HCT116 (cell line): ENCODE measurements around the gene NDRG3. TPM values are rescaled to one million over a fixed set of nuclear protein-coding genes. Genes with fewer than 3 reads are reported as not detected.

Source experiments
- ATAC-seq: fragments of 200-7000 bp; cut with Tn5 transposase; 2 replicates; pipeline ENCODE4 v1.9.1; 2020; ENCODE audit warnings: mild to moderate bottlenecking, moderate library complexity
- BruUV-seq: library from RNA; stranded (reverse); fragments of 400-500 nt; replicated peaks from 2 replicates; lab custom pipeline; 2021; lab: Mats Ljungman, UMichigan
- CTCF ChIA-PET: fragments of 300-600 bp; sonication (Branson Sonifier 250); formaldehyde crosslinking; loops from one replicate; lab custom pipeline; 2021; ENCODE audit warnings: antibody characterized with exemption; lab: Charles Lee
- POLR2A ChIA-PET: fragments of 300-600, 350-600 bp; sonication (Branson Sonifier 250); formaldehyde crosslinking; loops from one replicate; lab custom pipeline; 2021; ENCODE audit warnings: antibody characterized with exemption; lab: Charles Lee
- RAD21 ChIA-PET, 2 experiments: fragments of 300-600 bp; sonication (Branson Sonifier 250); formaldehyde crosslinking; loops; one replicate each; lab custom pipeline; 2023; ENCODE audit warnings: low total read pairs in 2 of 2; ENCODE audit not compliant: uncharacterized antibody in 2 of 2, unreplicated experiment in 2 of 2, low non-redundant PET in 1 of 2; lab: Charles Lee
- DNase-seq: peaks from one replicate; pipeline ENCODE4 v3.0.0-alpha.2; 2010; ENCODE audit warnings: low read depth, low spot score
- H2AFZ ChIP-seq: fragments of 200-600 bp; shearing (Covaris generic), sonication (generic); 2 replicates; pipeline ENCODE4 v1.6.1; 2017; ENCODE audit warnings: low read depth, mixed run types, mixed read lengths, antibody characterized with exemption, low read length; ENCODE audit not compliant: poor library complexity, severe bottlenecking
- H3K27ac ChIP-seq: 2 replicates; pipeline ENCODE4 v1.5.1; 2012; ENCODE audit warnings: low read depth, low read length
- H3K27me3 ChIP-seq: fragments of 200-600 bp; sonication (generic); 2 replicates; pipeline ENCODE4 v1.6.1; 2016; ENCODE audit warnings: mixed run types, low read length, mixed read lengths; ENCODE audit not compliant: insufficient read depth
- H3K36me3 ChIP-seq, 2 experiments: fragments of 200-500 bp in 1 of 2; fragments of 200-600 bp in 1 of 2; sonication (Bioruptor generic) in 1 of 2; sonication (generic) in 1 of 2; 2 replicates each; pipeline versions ENCODE4 v1.5.1 to v1.6.1; 2014 to 2016; ENCODE audit warnings: low read length in 2 of 2, inconsistent platforms in 1 of 2, mixed read lengths in 1 of 2, mixed run types in 1 of 2; ENCODE audit not compliant: insufficient read depth in 2 of 2, control insufficient read depth in 1 of 2
- H3K4me1 ChIP-seq, 2 experiments: fragments of 200-600 bp in 1 of 2; sonication (generic) in 1 of 2; 2 replicates each; pipeline versions ENCODE4 v1.5.1 to v1.6.1; 2012 to 2017; ENCODE audit warnings: low read length in 2 of 2, inconsistent platforms in 1 of 2, mild to moderate bottlenecking in 1 of 2, mixed read lengths in 1 of 2, mixed run types in 1 of 2, moderate library complexity in 1 of 2; ENCODE audit not compliant: insufficient read depth in 2 of 2, control insufficient read depth in 1 of 2
- H3K4me2 ChIP-seq: fragments of 200-600 bp; sonication (generic); 2 replicates; pipeline ENCODE4 v1.6.1; 2017; ENCODE audit warnings: mixed run types, low read length, mixed read lengths
- H3K4me3 ChIP-seq, 2 experiments: fragments of 200-600 bp in 1 of 2; sonication (generic) in 1 of 2; replicated peaks in 1 of 2; 2 replicates each; pipeline ENCODE4 v1.5.1; 2011 to 2016; ENCODE audit warnings: low read length in 2 of 2, control low read depth in 1 of 2, low read depth in 1 of 2, mild to moderate bottlenecking in 1 of 2, mixed read lengths in 1 of 2, mixed run types in 1 of 2
- H3K79me2 ChIP-seq: fragments of 200-600 bp; sonication (generic); 2 replicates; pipeline ENCODE4 v1.6.1; 2017; ENCODE audit warnings: mild to moderate bottlenecking, mixed run types, low read length, moderate library complexity, mixed read lengths; ENCODE audit not compliant: insufficient read depth
- H3K9ac ChIP-seq: fragments of 200-600 bp; sonication (generic); 2 replicates; pipeline ENCODE4 v1.6.1; 2016; ENCODE audit warnings: low read length, mixed read lengths
- H3K9me2 ChIP-seq: fragments of 200-600 bp; sonication (generic), shearing (Covaris generic); 2 replicates; pipeline ENCODE4 v1.6.1; 2017; ENCODE audit warnings: mixed run types, mild to moderate bottlenecking, moderate library complexity; ENCODE audit not compliant: insufficient read depth
- H3K9me3 ChIP-seq, 2 experiments: fragments of 200-500 bp in 1 of 2; fragments of 200-600 bp in 1 of 2; sonication (Bioruptor generic) in 1 of 2; sonication (generic) in 1 of 2; 2 replicates each; pipeline ENCODE4 v1.6.1; 2014 to 2017; ENCODE audit warnings: low read length in 2 of 2, mixed read lengths in 2 of 2, inconsistent platforms in 1 of 2, low read depth in 1 of 2, mild to moderate bottlenecking in 1 of 2, mixed run types in 1 of 2, moderate library complexity in 1 of 2; ENCODE audit not compliant: control insufficient read depth in 1 of 2, insufficient read depth in 1 of 2
- H4K20me1 ChIP-seq: fragments of 200-600 bp; sonication (generic), shearing (Covaris generic); 2 replicates; pipeline ENCODE4 v1.6.1; 2017; ENCODE audit warnings: mixed run types, mild to moderate bottlenecking, moderate library complexity; ENCODE audit not compliant: insufficient read depth
- CBX3 ChIP-seq: IDR thresholded peaks from 2 replicates; pipeline ENCODE4 v1.6.1; 2012; ENCODE audit warnings: low read depth
- EGR1 ChIP-seq: IDR thresholded peaks from 2 replicates; pipeline ENCODE4 v1.6.1; 2012; ENCODE audit warnings: low read depth
- ELF1 ChIP-seq: IDR thresholded peaks from 2 replicates; pipeline ENCODE4 v1.6.1; 2012; ENCODE audit warnings: low read depth, borderline replicate concordance
- FOSL1 ChIP-seq: IDR thresholded peaks from 2 replicates; pipeline ENCODE4 v1.6.1; 2012; ENCODE audit warnings: low read depth
- JUND ChIP-seq: IDR thresholded peaks from 2 replicates; pipeline ENCODE4 v1.6.1; 2012
- ZFX ChIP-seq: fragments of 450-650 bp; IDR thresholded peaks from 2 replicates; pipeline ENCODE4 v1.6.1; 2017
- ZNF274 ChIP-seq: fragments of 200-500 bp; sonication (Bioruptor generic); IDR thresholded peaks from 2 replicates; pipeline ENCODE4 v1.6.1; 2014; ENCODE audit warnings: mild to moderate bottlenecking, low read depth, low read length, inconsistent platforms
- intact Hi-C: fragments of 100-400 bp; cut with micrococcal nuclease; formaldehyde crosslinking; loops from 2 replicates; pipeline ENCODE4 v1.10.0; 2022
- total RNA-seq: library from RNA; stranded (reverse); gene quantifications from one replicate; pipeline ENCODE4 v1.2.1, GENCODE V29; 2021; ENCODE audit not compliant: unreplicated experiment
- TF ChIP-seq, protein P1 (sequence below), 3 experiments: fragments of 200-600 bp in 1 of 3; sonication (generic) in 1 of 3; IDR thresholded peaks in 2 of 3; conservative IDR thresholded peaks in 1 of 3; 2 replicates each; pipeline ENCODE4 v1.5.1; 2012 to 2017; ENCODE audit warnings: low read depth in 2 of 3, low read length in 2 of 3, antibody characterized with exemption in 1 of 3, borderline replicate concordance in 1 of 3, control low read depth in 1 of 3, mild to moderate bottlenecking in 1 of 3, mixed read lengths in 1 of 3, mixed run types in 1 of 3, moderate library complexity in 1 of 3; ENCODE audit not compliant: insufficient read depth in 1 of 3
- TF ChIP-seq, protein P2 (sequence below): IDR thresholded peaks from 2 replicates; pipeline ENCODE4 v1.6.1; 2011; ENCODE audit warnings: mild to moderate bottlenecking, low read length, moderate library complexity; ENCODE audit not compliant: insufficient replicate concordance; ENCODE audit errors: extremely low read depth
- TF ChIP-seq, protein P3 (sequence below): IDR thresholded peaks from 2 replicates; pipeline ENCODE4 v1.6.1; 2012; ENCODE audit warnings: low read depth
- TF ChIP-seq, protein P4 (sequence below): IDR thresholded peaks from 2 replicates; pipeline ENCODE4 v1.6.1; 2012
- TF ChIP-seq, protein P5 (sequence below): IDR thresholded peaks from 2 replicates; pipeline ENCODE4 v1.6.1; 2012

Gene NDRG3
- total RNA-seq, 1 experiment from 2014 or later, result 29.3 TPM

DNA sequence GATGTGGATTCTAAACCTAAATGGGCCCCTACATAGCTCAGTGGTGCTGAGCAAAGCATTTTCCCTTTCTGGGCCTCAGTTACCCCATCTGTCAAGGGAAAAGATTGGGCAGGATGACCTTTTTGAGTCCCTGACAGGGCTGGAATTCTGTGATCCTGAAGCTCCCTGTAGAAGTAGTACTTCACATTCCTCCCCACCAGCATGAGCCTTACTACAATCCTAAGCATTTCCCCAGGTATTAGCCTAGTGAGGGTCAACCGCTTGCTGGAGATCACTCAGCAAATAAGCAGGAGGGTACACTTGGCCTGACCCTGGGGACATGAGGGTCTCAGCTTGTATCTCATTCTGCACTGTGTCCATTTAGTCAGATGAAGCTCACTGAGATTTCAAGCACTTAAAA lies 13.4 kb downstream of the NDRG3 start:
- TF ChIP-seq EGR1, result no peak
- TF ChIP-seq ZFX, result no peak
- TF ChIP-seq, protein P1, sequence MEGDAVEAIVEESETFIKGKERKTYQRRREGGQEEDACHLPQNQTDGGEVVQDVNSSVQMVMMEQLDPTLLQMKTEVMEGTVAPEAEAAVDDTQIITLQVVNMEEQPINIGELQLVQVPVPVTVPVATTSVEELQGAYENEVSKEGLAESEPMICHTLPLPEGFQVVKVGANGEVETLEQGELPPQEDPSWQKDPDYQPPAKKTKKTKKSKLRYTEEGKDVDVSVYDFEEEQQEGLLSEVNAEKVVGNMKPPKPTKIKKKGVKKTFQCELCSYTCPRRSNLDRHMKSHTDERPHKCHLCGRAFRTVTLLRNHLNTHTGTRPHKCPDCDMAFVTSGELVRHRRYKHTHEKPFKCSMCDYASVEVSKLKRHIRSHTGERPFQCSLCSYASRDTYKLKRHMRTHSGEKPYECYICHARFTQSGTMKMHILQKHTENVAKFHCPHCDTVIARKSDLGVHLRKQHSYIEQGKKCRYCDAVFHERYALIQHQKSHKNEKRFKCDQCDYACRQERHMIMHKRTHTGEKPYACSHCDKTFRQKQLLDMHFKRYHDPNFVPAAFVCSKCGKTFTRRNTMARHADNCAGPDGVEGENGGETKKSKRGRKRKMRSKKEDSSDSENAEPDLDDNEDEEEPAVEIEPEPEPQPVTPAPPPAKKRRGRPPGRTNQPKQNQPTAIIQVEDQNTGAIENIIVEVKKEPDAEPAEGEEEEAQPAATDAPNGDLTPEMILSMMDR (IDR thresholded peaks at IDR 0.05 in 2 of 3, conservative IDR thresholded peaks at IDR 0.05 in 1 of 3; ENCODE audit: borderline replicate concordance in 1 of 3, insufficient read depth in 1 of 3, low read depth in 2 of 3, low read length in 2 of 3), result no peak
- no peak for TF ChIP-seq ZNF274
- no peak for TF ChIP-seq CBX3
- TF ChIP-seq, protein P2, sequence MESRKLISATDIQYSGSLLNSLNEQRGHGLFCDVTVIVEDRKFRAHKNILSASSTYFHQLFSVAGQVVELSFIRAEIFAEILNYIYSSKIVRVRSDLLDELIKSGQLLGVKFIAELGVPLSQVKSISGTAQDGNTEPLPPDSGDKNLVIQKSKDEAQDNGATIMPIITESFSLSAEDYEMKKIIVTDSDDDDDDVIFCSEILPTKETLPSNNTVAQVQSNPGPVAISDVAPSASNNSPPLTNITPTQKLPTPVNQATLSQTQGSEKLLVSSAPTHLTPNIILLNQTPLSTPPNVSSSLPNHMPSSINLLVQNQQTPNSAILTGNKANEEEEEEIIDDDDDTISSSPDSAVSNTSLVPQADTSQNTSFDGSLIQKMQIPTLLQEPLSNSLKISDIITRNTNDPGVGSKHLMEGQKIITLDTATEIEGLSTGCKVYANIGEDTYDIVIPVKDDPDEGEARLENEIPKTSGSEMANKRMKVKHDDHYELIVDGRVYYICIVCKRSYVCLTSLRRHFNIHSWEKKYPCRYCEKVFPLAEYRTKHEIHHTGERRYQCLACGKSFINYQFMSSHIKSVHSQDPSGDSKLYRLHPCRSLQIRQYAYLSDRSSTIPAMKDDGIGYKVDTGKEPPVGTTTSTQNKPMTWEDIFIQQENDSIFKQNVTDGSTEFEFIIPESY, result no peak
- no peak for TF ChIP-seq ELF1
- TF ChIP-seq FOSL1, result no peak
- TF ChIP-seq, protein P3, sequence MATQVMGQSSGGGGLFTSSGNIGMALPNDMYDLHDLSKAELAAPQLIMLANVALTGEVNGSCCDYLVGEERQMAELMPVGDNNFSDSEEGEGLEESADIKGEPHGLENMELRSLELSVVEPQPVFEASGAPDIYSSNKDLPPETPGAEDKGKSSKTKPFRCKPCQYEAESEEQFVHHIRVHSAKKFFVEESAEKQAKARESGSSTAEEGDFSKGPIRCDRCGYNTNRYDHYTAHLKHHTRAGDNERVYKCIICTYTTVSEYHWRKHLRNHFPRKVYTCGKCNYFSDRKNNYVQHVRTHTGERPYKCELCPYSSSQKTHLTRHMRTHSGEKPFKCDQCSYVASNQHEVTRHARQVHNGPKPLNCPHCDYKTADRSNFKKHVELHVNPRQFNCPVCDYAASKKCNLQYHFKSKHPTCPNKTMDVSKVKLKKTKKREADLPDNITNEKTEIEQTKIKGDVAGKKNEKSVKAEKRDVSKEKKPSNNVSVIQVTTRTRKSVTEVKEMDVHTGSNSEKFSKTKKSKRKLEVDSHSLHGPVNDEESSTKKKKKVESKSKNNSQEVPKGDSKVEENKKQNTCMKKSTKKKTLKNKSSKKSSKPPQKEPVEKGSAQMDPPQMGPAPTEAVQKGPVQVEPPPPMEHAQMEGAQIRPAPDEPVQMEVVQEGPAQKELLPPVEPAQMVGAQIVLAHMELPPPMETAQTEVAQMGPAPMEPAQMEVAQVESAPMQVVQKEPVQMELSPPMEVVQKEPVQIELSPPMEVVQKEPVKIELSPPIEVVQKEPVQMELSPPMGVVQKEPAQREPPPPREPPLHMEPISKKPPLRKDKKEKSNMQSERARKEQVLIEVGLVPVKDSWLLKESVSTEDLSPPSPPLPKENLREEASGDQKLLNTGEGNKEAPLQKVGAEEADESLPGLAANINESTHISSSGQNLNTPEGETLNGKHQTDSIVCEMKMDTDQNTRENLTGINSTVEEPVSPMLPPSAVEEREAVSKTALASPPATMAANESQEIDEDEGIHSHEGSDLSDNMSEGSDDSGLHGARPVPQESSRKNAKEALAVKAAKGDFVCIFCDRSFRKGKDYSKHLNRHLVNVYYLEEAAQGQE, result no peak
- TF ChIP-seq JUND, result no peak
- TF ChIP-seq, protein P4, sequence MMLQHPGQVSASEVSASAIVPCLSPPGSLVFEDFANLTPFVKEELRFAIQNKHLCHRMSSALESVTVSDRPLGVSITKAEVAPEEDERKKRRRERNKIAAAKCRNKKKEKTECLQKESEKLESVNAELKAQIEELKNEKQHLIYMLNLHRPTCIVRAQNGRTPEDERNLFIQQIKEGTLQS, result no peak
- TF ChIP-seq, protein P5, sequence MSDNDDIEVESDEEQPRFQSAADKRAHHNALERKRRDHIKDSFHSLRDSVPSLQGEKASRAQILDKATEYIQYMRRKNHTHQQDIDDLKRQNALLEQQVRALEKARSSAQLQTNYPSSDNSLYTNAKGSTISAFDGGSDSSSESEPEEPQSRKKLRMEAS, result no peak
- Histone ChIP-seq H3K9me3 (no peaks in the 10 kb centered on the region), H4K20me1 (no peaks in the 10 kb centered on the region), H3K27me3 (no peaks in the 10 kb centered on the region), H3K9me2 (no peaks in the 10 kb centered on the region), H3K4me1 (no peaks in the 10 kb centered on the region; a peak in 1 of 4 replicates), H2AFZ (no peak overlapping the region), H3K9ac (no peak overlapping the region), H3K79me2 (peaks cover 21% of the 10 kb centered on the region), H3K4me2 (no peak overlapping the region), H3K27ac (no peak overlapping the region), H3K4me3 (no peak overlapping the region), H3K36me3 (no peaks in the 10 kb centered on the region)
- ChIA-PET RAD21 (no interaction called here), POLR2A (no interaction called here), CTCF (no interaction called here)
- intact Hi-C loops, result no loop called here
- ATAC-seq (no peak), DNase-seq (no peak)
- no TSS peak for BruUV-seq
